ENCODE data around the gene SHANK1.

DNA sequence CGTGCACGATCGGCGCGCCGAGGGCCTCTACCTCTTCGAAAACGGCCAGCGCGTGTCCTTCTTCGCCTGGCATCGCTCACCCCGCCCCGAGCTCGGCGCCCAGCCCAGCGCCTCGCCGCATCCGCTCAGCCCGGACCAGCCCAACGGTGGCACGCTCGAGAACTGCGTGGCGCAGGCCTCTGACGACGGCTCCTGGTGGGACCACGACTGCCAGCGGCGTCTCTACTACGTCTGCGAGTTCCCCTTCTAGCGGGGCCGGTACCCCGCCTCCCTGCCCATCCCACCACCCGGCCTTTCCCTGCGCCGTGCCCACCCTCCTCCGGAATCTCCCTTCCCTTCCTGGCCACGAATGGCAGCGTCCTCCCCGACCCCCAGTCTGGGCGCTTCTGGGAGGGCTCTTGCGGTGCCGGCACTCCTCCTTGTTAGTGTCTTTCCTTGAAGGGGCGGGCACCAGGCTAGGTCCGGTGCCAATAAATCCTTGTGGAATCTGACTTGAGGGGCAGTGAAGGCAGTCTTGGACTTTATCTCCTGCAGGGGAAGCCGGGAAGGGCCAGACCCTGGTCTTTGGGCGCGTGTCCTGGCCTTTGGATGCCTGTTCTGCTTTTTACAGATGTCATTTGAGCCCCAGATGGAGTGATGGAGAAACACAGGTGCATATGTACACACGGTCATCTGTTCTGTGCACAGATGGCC lies 5.8 kb upstream of the SHANK1 start:
- TF ChIP-seq ZNF76 (tag by site-specific recombination; IDR thresholded peaks at IDR 0.05; ENCODE audit: borderline replicate concordance, low read depth) (no peak; the same call in 1 of the 2 replicates), ZBTB11 (tag by site-specific recombination; conservative IDR thresholded peaks at IDR 0.05; ENCODE audit: low read depth) (peak; percentile 94), MYNN (tag by site-specific recombination; IDR thresholded peaks at IDR 0.05; ENCODE audit: borderline replicate concordance) (no peak), YY1 (tag by site-specific recombination; IDR thresholded peaks at IDR 0.05) (0 out of 2 replicates have a peak, but pooled peaks have one; percentile 16), ZNF274 (IDR thresholded peaks at IDR 0.05; ENCODE audit: low read length) (no peak), ZNF274 (tag by site-specific recombination; IDR thresholded peaks at IDR 0.05; ENCODE audit: borderline replicate concordance) (no peak)
